H9 (cell line): ENCODE measurements around the gene MPZL1. TPM values are rescaled to one million over a fixed set of nuclear protein-coding genes. Genes with fewer than 3 reads are reported as not detected.

Experiments
- DNase-seq: peaks from one replicate; pipeline ENCODE4 v3.0.0-alpha.2; 2017
- H2AFZ ChIP-seq: one replicate; pipeline ENCODE4 v1.6.1; 2013; ENCODE audit warnings: mild to moderate bottlenecking, low read length, control low read depth, moderate library complexity
- H2AK5ac ChIP-seq: 2 replicates; pipeline ENCODE4 v1.6.1; 2013; ENCODE audit warnings: low read length, control low read depth, mixed read lengths; ENCODE audit not compliant: insufficient read length
- H2BK120ac ChIP-seq: one replicate; pipeline ENCODE4 v1.6.1; 2013; ENCODE audit warnings: low read depth, mild to moderate bottlenecking, low read length, control low read depth, inconsistent platforms; ENCODE audit not compliant: poor library complexity, severe bottlenecking
- H2BK12ac ChIP-seq: 2 replicates; pipeline ENCODE4 v1.6.1; 2013; ENCODE audit warnings: low read length, control low read depth, mixed read lengths, low read depth; ENCODE audit not compliant: insufficient read length
- H2BK15ac ChIP-seq: 2 replicates; pipeline ENCODE4 v1.6.1; 2013; ENCODE audit warnings: low read depth, low read length, control low read depth
- H2BK20ac ChIP-seq: one replicate; pipeline ENCODE4 v1.6.1; 2013; ENCODE audit warnings: low read depth, mild to moderate bottlenecking, low read length, control low read depth, inconsistent platforms; ENCODE audit not compliant: poor library complexity, severe bottlenecking
- H2BK5ac ChIP-seq: 2 replicates; pipeline ENCODE4 v1.6.1; 2013; ENCODE audit warnings: low read length, control low read depth, mixed read lengths; ENCODE audit not compliant: insufficient read length
- H3K14ac ChIP-seq: 2 replicates; pipeline ENCODE4 v1.6.1; 2013; ENCODE audit warnings: low read length, control low read depth; ENCODE audit not compliant: insufficient read depth
- H3K18ac ChIP-seq: 2 replicates; pipeline ENCODE4 v1.6.1; 2013; ENCODE audit warnings: low read depth, mild to moderate bottlenecking, mixed read lengths, low read length, control low read depth; ENCODE audit not compliant: insufficient read length
- H3K23ac ChIP-seq: 2 replicates; pipeline ENCODE4 v1.6.1; 2013; ENCODE audit warnings: low read length, control low read depth, mixed read lengths, low read depth; ENCODE audit not compliant: insufficient read length
- H3K23me2 ChIP-seq: 2 replicates; pipeline ENCODE4 v1.6.1; 2013; ENCODE audit warnings: low read depth, mild to moderate bottlenecking, mixed read lengths, low read length, control low read depth; ENCODE audit not compliant: insufficient read length, poor library complexity, severe bottlenecking
- H3K27ac ChIP-seq: 2 replicates; pipeline ENCODE4 v1.5.1; 2013; ENCODE audit warnings: low read length, control low read depth, mixed read lengths, low read depth; ENCODE audit not compliant: insufficient read length
- H3K27me3 ChIP-seq: 2 replicates; pipeline ENCODE4 v1.6.1; 2013; ENCODE audit warnings: low read length, control low read depth, inconsistent platforms; ENCODE audit not compliant: insufficient read depth
- H3K4ac ChIP-seq: 2 replicates; pipeline ENCODE4 v1.6.1; 2013; ENCODE audit warnings: low read depth, mild to moderate bottlenecking, control low read depth, inconsistent platforms, low read length, moderate library complexity
- H3K4me1 ChIP-seq: 2 replicates; pipeline ENCODE4 v1.6.1; 2013; ENCODE audit warnings: low read length, control low read depth, inconsistent platforms; ENCODE audit not compliant: insufficient read depth
- H3K4me2 ChIP-seq: 2 replicates; pipeline ENCODE4 v1.6.1; 2013; ENCODE audit warnings: low read length, control low read depth, mixed read lengths; ENCODE audit not compliant: insufficient read length, insufficient read depth
- H3K56ac ChIP-seq: 2 replicates; pipeline ENCODE4 v1.6.1; 2013; ENCODE audit warnings: low read depth, mild to moderate bottlenecking, mixed read lengths, low read length, control low read depth; ENCODE audit not compliant: insufficient read length
- H3K79me1 ChIP-seq: 2 replicates; pipeline ENCODE4 v1.6.1; 2013; ENCODE audit warnings: low read depth, mild to moderate bottlenecking, moderate library complexity, low read length, control low read depth, inconsistent platforms; ENCODE audit not compliant: insufficient read depth, poor library complexity, severe bottlenecking
- H3K79me2 ChIP-seq: 2 replicates; pipeline ENCODE4 v1.6.1; 2013; ENCODE audit warnings: low read length, control low read depth, inconsistent platforms; ENCODE audit not compliant: insufficient read depth
- H3K9ac ChIP-seq: 2 replicates; pipeline ENCODE4 v1.6.1; 2013; ENCODE audit warnings: low read length, control low read depth, mixed read lengths; ENCODE audit not compliant: insufficient read length; ENCODE audit errors: extremely low read depth
- H3K9me3 ChIP-seq: one replicate; pipeline ENCODE4 v1.6.1; 2013; ENCODE audit warnings: low read depth, low read length, inconsistent platforms; ENCODE audit not compliant: control insufficient read depth
- H3T11ph ChIP-seq: one replicate; pipeline ENCODE4 v1.6.1; 2013; ENCODE audit warnings: mild to moderate bottlenecking, low read length, control low read depth, inconsistent platforms
- H4K20me1 ChIP-seq: one replicate; pipeline ENCODE4 v1.6.1; 2013; ENCODE audit not compliant: control insufficient read depth, insufficient read length, insufficient read depth
- H4K5ac ChIP-seq: 2 replicates; pipeline ENCODE4 v1.6.1; 2013; ENCODE audit warnings: low read depth, mild to moderate bottlenecking, mixed read lengths, low read length, control low read depth; ENCODE audit not compliant: insufficient read length
- H4K8ac ChIP-seq: replicated peaks from 2 replicates; pipeline ENCODE4 v1.6.1; 2013; ENCODE audit warnings: low read length, control low read depth, mixed read lengths, low read depth; ENCODE audit not compliant: insufficient read length
- H4K91ac ChIP-seq: 2 replicates; pipeline ENCODE4 v1.6.1; 2013; ENCODE audit warnings: low read depth, mild to moderate bottlenecking, moderate library complexity, mixed read lengths, low read length, control low read depth; ENCODE audit not compliant: insufficient read length
- H3K27ac Mint-ChIP-seq, 3 experiments: 2 replicates in 2 of 3; 3 replicates in 1 of 3; pipeline ENCODE4 v1.8.0; 2020 to 2021; ENCODE audit warnings: mixed read lengths in 3 of 3, mild to moderate bottlenecking in 1 of 3, moderate library complexity in 1 of 3
- H3K27me3 Mint-ChIP-seq: 2 replicates; pipeline ENCODE4 v1.8.0; 2021; ENCODE audit warnings: low read depth, mild to moderate bottlenecking, moderate library complexity, mixed read lengths
- H3K36me3 Mint-ChIP-seq, 3 experiments: 2 replicates in 2 of 3; 3 replicates in 1 of 3; pipeline ENCODE4 v1.8.0; 2020 to 2021; ENCODE audit warnings: low read depth in 3 of 3, mixed read lengths in 3 of 3; ENCODE audit not compliant: insufficient read depth in 1 of 3
- H3K4me1 Mint-ChIP-seq, 2 experiments: 2 replicates each; pipeline ENCODE4 v1.8.0; 2020; ENCODE audit warnings: mixed read lengths in 2 of 2
- H3K4me3 Mint-ChIP-seq, 2 experiments: 2 replicates in 1 of 2; 3 replicates in 1 of 2; pipeline ENCODE4 v1.8.0; 2020 to 2021; ENCODE audit warnings: mild to moderate bottlenecking in 2 of 2, mixed read lengths in 2 of 2, moderate library complexity in 1 of 2
- H3K9me3 Mint-ChIP-seq, 2 experiments: 2 replicates in 1 of 2; 3 replicates in 1 of 2; pipeline ENCODE4 v1.8.0; 2020; ENCODE audit warnings: mild to moderate bottlenecking in 2 of 2, mixed read lengths in 2 of 2, moderate library complexity in 1 of 2
- WGBS: extraction: QIAGEN DNeasy Blood & Tissue Kit; methylation state at CpG from one replicate; pipeline ENCODE4 v1.1.7; 2013; ENCODE audit warnings: missing lambda C conversion rate, low lambda C conversion rate, mixed read lengths; ENCODE audit not compliant: insufficient read length; ENCODE audit errors: extremely low coverage; 5-methylcytosine and 5-hydroxymethylcytosine counted together
- total RNA-seq: library from RNA; stranded (reverse); gene quantifications from 2 replicates; pipeline ENCODE4 v1.2.1, GENCODE V29; 2021
- TF ChIP-seq, protein P1 (sequence below): fragments of 200-600 bp; sonication (generic); conservative IDR thresholded peaks from 3 replicates; pipeline ENCODE4 v1.8.0; 2021; ENCODE audit warnings: antibody characterized with exemption, mild to moderate bottlenecking

MPZL1 gene
- total RNA-seq, 1 experiment from 2014 or later: 60.7 TPM

DNA sequence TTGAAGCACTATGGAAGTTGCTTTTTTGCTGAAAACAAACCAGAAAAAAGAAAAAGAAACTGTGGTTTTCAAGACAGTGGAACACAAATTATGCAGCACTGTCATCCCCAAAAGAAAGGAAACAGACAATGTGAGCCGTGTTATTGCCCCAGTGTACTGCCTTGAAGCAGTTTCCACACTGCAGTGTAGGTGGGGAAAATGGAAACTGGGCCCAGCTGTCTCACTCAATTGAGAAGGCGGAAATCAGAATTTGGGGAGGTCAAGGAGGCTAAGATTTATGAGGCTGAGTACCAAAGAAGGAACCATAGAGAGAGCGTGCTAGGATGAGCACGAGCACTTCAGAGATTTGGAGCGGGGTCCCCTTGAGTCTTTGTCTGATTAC, 55.5 kb downstream of the MPZL1 start:
- Mint-ChIP-seq H3K4me1 (no peaks in the 10 kb centered on the region), H3K36me3 (peaks cover 32 to 64% (median 51%) of the 10 kb centered on the region in 3 experiments), H3K9me3 (no peaks in the 10 kb centered on the region; a peak in 2 of 5 replicates), H3K27ac (no peak overlapping the region; a peak in 1 of 7 replicates), H3K4me3 (no peak overlapping the region), H3K27me3 (peaks cover 7% of the 10 kb centered on the region)
- Histone ChIP-seq H4K5ac (no peak overlapping the region), H2AK5ac (no peak overlapping the region), H2BK20ac (no peak overlapping the region), H3K18ac (no peak overlapping the region), H3K4me1 (no peaks in the 10 kb centered on the region), H3K23ac (no peak overlapping the region), H3K4me2 (no peak overlapping the region), H2AFZ (no peak overlapping the region), H3K4ac (no peak overlapping the region), H3K79me2 (no peaks in the 10 kb centered on the region), H2BK15ac (no peak overlapping the region), H3K79me1 (no peaks in the 10 kb centered on the region), H3K56ac (no peak overlapping the region), H4K91ac (no peak overlapping the region), H2BK5ac (no peak overlapping the region), H3K27ac (no peak overlapping the region), H3K9ac (no peak overlapping the region), H4K8ac (no peak overlapping the region), H3T11ph (no peak overlapping the region), H2BK12ac (no peak overlapping the region), H2BK120ac (no peak overlapping the region), H3K14ac (no peak overlapping the region), H4K20me1 (no peaks in the 10 kb centered on the region), H3K23me2 (no peaks in the 10 kb centered on the region), H3K9me3 (no peaks in the 10 kb centered on the region), H3K27me3 (no peaks in the 10 kb centered on the region)
- no peak for DNase-seq
- TF ChIP-seq, protein P1, sequence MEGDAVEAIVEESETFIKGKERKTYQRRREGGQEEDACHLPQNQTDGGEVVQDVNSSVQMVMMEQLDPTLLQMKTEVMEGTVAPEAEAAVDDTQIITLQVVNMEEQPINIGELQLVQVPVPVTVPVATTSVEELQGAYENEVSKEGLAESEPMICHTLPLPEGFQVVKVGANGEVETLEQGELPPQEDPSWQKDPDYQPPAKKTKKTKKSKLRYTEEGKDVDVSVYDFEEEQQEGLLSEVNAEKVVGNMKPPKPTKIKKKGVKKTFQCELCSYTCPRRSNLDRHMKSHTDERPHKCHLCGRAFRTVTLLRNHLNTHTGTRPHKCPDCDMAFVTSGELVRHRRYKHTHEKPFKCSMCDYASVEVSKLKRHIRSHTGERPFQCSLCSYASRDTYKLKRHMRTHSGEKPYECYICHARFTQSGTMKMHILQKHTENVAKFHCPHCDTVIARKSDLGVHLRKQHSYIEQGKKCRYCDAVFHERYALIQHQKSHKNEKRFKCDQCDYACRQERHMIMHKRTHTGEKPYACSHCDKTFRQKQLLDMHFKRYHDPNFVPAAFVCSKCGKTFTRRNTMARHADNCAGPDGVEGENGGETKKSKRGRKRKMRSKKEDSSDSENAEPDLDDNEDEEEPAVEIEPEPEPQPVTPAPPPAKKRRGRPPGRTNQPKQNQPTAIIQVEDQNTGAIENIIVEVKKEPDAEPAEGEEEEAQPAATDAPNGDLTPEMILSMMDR: no peak
- no CpG with 5 or more reads among the region's 5 CpGs for WGBS
